Measurements from ENCODE around the gene ARHGEF6. TPM values are rescaled to one million over a fixed set of nuclear protein-coding genes. Genes with fewer than 3 reads are reported as not detected.

The ARHGEF6 gene
- total RNA-seq, 1 experiment from 2014 or later = 5.1 TPM

GRCh38 chrX:136812286-136812685 is 31.6 kb upstream of the ARHGEF6 start (continued):
- TF ChIP-seq NR3C1 (CRISPR knock-in tag; conservative IDR thresholded peaks at IDR 0.05; ENCODE audit: low read depth) (no peak), HMGA2 (CRISPR knock-in tag; IDR thresholded peaks at IDR 0.05) (no peak), ELF4 (CRISPR knock-in tag; IDR thresholded peaks at IDR 0.05; ENCODE audit: low read depth) (no peak), ATF1 (CRISPR knock-in tag; IDR thresholded peaks at IDR 0.05) (no peak), ZNF425 (CRISPR knock-in tag; conservative IDR thresholded peaks at IDR 0.05) (no peak), ZNF232 (CRISPR knock-in tag; IDR thresholded peaks at IDR 0.05) (no peak), E2F1 (CRISPR knock-in tag; IDR thresholded peaks at IDR 0.05) (no peak), IRF2 (CRISPR knock-in tag; IDR thresholded peaks at IDR 0.05; ENCODE audit: borderline replicate concordance, low read depth) (no peak)

- ATAC-seq (no peak), DNase-seq (ENCODE audit: low spot score) (no peak)
- Mint-ChIP-seq H3K36me3 (no peaks in the 10 kb centered on the region), H3K27ac (no peak overlapping the region), H3K4me3 (no peak overlapping the region), H3K9me3 (no peaks in the 10 kb centered on the region), H3K4me1 (no peaks in the 10 kb centered on the region), H3K27me3 (ENCODE audit: low read depth) (no peaks in the 10 kb centered on the region)
- ChIA-PET CTCF (no interaction called here), POLR2A (no interaction called here)
- no peak for TF ChIP-seq FOXK1 (CRISPR knock-in tag; IDR thresholded peaks at IDR 0.05)
- TF ChIP-seq ZNF416 (CRISPR knock-in tag; IDR thresholded peaks at IDR 0.05) = no peak
- TF ChIP-seq ZMAT4 (CRISPR knock-in tag; IDR thresholded peaks at IDR 0.05) = no peak
- no peak for TF ChIP-seq USF2 (CRISPR knock-in tag; IDR thresholded peaks at IDR 0.05)
These were observed 29.8 kb upstream of the ARHGEF6 start for GRCh38 chrX:136810493-136810892.

- TF ChIP-seq NR2C2 (CRISPR knock-in tag; IDR thresholded peaks at IDR 0.05) = no peak
- TF ChIP-seq RELA (CRISPR knock-in tag; IDR thresholded peaks at IDR 0.05; ENCODE audit: borderline replicate concordance) = no peak
- no peak for TF ChIP-seq ZNF281 (CRISPR knock-in tag; IDR thresholded peaks at IDR 0.05)
- no peak for TF ChIP-seq USF2 (CRISPR knock-in tag; IDR thresholded peaks at IDR 0.05)
- no peak for TF ChIP-seq CDX4 (CRISPR knock-in tag; IDR thresholded peaks at IDR 0.05; ENCODE audit: borderline replicate concordance)
- TF ChIP-seq TEAD4 (CRISPR knock-in tag; IDR thresholded peaks at IDR 0.05) = no peak
- no peak for TF ChIP-seq SMAD3 (CRISPR knock-in tag; IDR thresholded peaks at IDR 0.05; ENCODE audit: borderline replicate concordance)
- no peak for TF ChIP-seq JUN (CRISPR knock-in tag; IDR thresholded peaks at IDR 0.05)
- Mint-ChIP-seq H3K4me1 (no peaks in the 10 kb centered on the region), H3K27ac (no peak overlapping the region), H3K36me3 (no peaks in the 10 kb centered on the region), H3K9me3 (no peaks in the 10 kb centered on the region), H3K27me3 (ENCODE audit: low read depth) (no peaks in the 10 kb centered on the region), H3K4me3 (no peak overlapping the region)
- CTCF ChIA-PET = no interaction called here
- POLR2A ChIA-PET = no interaction called here
- ATAC-seq (no peak), DNase-seq (ENCODE audit: low spot score) (no peak)
These were observed 26.2 kb upstream of the ARHGEF6 start for GRCh38 chrX:136806891-136807410.

Data from WTC11 (cell line).